OCI-M2 (cell line): ENCODE data around the gene TMEM63C.
"Not testable (repeated sequence)": the region's sequence is repeated elsewhere in the genome, so short reads cannot be mapped to it uniquely, and the experiment has no call there.

Experiments used
- DNase-seq: peaks from one replicate; lab custom pipeline; 2025; ENCODE audit not compliant: unreplicated experiment; lab: John Stamatoyannopoulos, UW

Gene TMEM63C

GRCh38 chr14:77155083-77155482, 26.5 kb upstream of the TMEM63C start:
- DNase-seq, result no peak

- no peak for DNase-seq
Measured at GRCh38 chr14:77157740-77158139, 23.9 kb upstream of the TMEM63C start.

- DNase-seq, result no peak
Measured at GRCh38 chr14:77158175-77158881, 23.3 kb upstream of the TMEM63C start.

GRCh38 chr14:77158882-77159255, 22.7 kb upstream of the TMEM63C start:
- no peak for DNase-seq

- no peak for DNase-seq
Measured at GRCh38 chr14:77161011-77161410, 20.6 kb upstream of the TMEM63C start.

- DNase-seq, result no peak
Measured at GRCh38 chr14:77170045-77170444, 11.6 kb upstream of the TMEM63C start.

GRCh38 chr14:77172916-77173315, 8.7 kb upstream of the TMEM63C start:
- no peak for DNase-seq

GRCh38 chr14:77173911-77174617, 7.5 kb upstream of the TMEM63C start:
- DNase-seq, result not testable (repeated sequence)

GRCh38 chr14:77175843-77176242, 5.8 kb upstream of the TMEM63C start:
- no peak for DNase-seq

GRCh38 chr14:77177702-77178101, 3.9 kb upstream of the TMEM63C start:
- DNase-seq, result no peak

- DNase-seq, result no peak
Measured at GRCh38 chr14:77178656-77179055, 2.9 kb upstream of the TMEM63C start.

- peak; percentile 65 for DNase-seq
Measured at GRCh38 chr14:77180726-77181602, 634 bp upstream of the TMEM63C start.

- no peak for DNase-seq
Measured at GRCh38 chr14:77183896-77184295, 2.3 kb downstream of the TMEM63C start.

GRCh38 chr14:77184396-77185092, 2.9 kb downstream of the TMEM63C start:
- no peak for DNase-seq

- DNase-seq, result no peak
Measured at GRCh38 chr14:77185093-77185465, 3.5 kb downstream of the TMEM63C start.

GRCh38 chr14:77186911-77187648, 5.5 kb downstream of the TMEM63C start:
- no peak for DNase-seq

- DNase-seq, result no peak
Measured at GRCh38 chr14:77187649-77188012, 6.0 kb downstream of the TMEM63C start.

GRCh38 chr14:77189479-77189878, 7.9 kb downstream of the TMEM63C start:
- no peak for DNase-seq

- DNase-seq, result no peak
Measured at GRCh38 chr14:77190977-77191376, 9.4 kb downstream of the TMEM63C start.

GRCh38 chr14:77194706-77195105, 13.1 kb downstream of the TMEM63C start:
- DNase-seq, result no peak

- no peak for DNase-seq
Measured at GRCh38 chr14:77195766-77196165, 14.2 kb downstream of the TMEM63C start.
